ENCODE measurements around the gene MRPL55.

Gene MRPL55

DNA sequence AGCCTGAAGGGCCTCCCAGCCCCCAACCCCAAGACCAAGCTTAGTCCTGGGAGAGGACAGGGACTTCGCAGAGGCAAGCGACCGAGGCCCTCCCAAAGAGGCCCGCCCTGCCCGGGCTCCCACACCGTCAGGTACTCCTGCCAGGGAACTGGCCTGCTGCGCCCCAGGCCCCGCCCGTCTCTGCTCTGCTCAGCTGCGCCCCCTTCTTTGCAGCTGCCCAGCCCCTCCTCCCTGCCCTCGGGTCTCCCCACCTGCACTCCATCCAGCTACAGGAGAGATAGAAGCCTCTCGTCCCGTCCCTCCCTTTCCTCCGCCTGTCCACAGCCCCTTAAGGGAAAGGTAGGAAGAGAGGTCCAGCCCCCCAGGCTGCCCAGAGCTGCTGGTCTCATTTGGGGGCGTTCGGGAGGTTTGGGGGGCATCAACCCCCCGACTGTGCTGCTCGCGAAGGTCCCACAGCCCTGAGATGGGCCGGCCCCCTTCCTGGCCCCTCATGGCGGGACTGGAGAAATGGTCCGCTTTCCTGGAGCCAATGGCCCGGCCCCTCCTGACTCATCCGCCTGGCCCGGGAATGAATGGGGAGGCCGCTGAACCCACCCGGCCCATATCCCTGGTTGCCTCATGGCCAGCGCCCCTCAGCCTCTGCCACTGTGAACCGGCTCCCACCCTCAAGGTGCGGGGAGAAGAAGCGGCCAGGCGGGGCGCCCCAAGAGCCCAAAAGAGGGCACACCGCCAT is 48.5 kb downstream of the MRPL55 start:
- Histone ChIP-seq H3K27ac (ENCODE audit: low read depth, low read length) (no peak overlapping the region), H3K9ac (ENCODE audit: low read length) (no peak overlapping the region), H3K27me3 (ENCODE audit: control insufficient read depth in 1 of 2, insufficient read depth in 2 of 2, low read length in 2 of 2) (peaks cover 60 to 78% of the 10 kb centered on the region in 2 donors), H3K36me3 (ENCODE audit: insufficient read depth, low read length) (no peaks in the 10 kb centered on the region), H3K4me3 (ENCODE audit: low read depth in 1 of 2, low read length in 2 of 2) (no peak overlapping the region), H3K4me1 (ENCODE audit: insufficient read depth, low read length) (peaks cover 4% of the 10 kb centered on the region), H3K9me3 (ENCODE audit: low read length) (no peaks in the 10 kb centered on the region)

DNA sequence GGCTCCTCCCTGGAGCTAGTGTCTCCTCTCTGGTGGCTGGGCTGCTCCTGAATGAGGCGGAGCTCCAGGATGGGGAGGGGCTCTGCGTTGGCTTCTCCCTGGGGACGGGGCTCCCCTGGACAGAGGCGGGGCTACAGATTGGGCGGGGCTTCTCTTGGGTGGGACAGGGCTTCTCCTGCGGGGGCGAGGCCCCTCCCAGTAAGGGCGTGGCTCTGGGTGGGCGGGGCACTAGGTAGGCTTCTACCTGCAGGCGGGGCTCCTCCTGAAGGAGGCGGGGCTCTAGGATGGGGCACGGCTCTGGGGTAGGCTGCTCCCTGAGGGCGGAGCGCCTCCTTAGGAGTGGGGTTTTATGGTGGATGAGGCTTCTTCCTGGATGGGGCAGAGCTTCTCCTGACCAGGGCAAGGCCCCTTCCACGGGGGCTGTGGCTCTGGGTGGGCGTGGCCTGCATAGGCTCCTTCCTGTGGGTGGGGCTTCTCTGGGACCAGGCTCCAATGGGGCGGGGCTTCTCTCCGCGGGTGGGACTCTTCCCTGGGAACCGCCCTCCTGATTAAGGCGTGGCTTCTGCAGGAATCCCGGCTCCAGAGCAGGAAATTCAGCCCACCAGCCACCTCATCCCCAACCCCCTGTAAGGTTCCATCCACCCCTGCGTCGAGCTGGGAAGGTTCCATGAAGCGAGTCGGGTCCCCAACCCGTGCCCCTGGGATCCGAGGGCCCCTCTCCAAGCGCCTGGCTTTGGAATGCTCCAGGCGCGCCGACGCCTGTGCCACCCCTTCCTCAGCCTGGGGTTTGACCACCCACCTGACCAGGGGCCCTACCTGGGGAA is 49.3 kb downstream of the MRPL55 start:
- Histone ChIP-seq H3K9me3 (ENCODE audit: low read length) (no peaks in the 10 kb centered on the region), H3K4me1 (ENCODE audit: insufficient read depth, low read length) (peaks cover 4% of the 10 kb centered on the region), H3K9ac (ENCODE audit: low read length) (no peak overlapping the region), H3K27ac (ENCODE audit: low read depth, low read length) (no peak overlapping the region), H3K4me3 (ENCODE audit: low read depth in 1 of 2, low read length in 2 of 2) (no peak overlapping the region), H3K27me3 (ENCODE audit: control insufficient read depth in 1 of 2, insufficient read depth in 2 of 2, low read length in 2 of 2) (peaks cover 52 to 70% of the 10 kb centered on the region in 2 donors), H3K36me3 (ENCODE audit: insufficient read depth, low read length) (no peaks in the 10 kb centered on the region)

DNA sequence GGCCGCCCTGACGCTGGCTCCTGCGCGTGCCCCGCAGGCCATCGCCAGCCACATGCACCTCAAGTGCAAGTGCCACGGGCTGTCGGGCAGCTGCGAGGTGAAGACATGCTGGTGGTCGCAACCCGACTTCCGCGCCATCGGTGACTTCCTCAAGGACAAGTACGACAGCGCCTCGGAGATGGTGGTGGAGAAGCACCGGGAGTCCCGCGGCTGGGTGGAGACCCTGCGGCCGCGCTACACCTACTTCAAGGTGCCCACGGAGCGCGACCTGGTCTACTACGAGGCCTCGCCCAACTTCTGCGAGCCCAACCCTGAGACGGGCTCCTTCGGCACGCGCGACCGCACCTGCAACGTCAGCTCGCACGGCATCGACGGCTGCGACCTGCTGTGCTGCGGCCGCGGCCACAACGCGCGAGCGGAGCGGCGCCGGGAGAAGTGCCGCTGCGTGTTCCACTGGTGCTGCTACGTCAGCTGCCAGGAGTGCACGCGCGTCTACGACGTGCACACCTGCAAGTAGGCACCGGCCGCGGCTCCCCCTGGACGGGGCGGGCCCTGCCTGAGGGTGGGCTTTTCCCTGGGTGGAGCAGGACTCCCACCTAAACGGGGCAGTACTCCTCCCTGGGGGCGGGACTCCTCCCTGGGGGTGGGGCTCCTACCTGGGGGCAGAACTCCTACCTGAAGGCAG is 50.0 kb downstream of the MRPL55 start:
- no peaks in the 10 kb centered on the region for H3K9me3 ChIP-seq (ENCODE audit: low read length)
- no peak overlapping the region for H3K4me3 ChIP-seq (ENCODE audit: low read depth in 1 of 2, low read length in 2 of 2)
- H3K36me3 ChIP-seq (ENCODE audit: insufficient read depth, low read length), result no peaks in the 10 kb centered on the region
- H3K9ac ChIP-seq (ENCODE audit: low read length), result no peak overlapping the region
- H3K27me3 ChIP-seq (ENCODE audit: control insufficient read depth in 1 of 2, insufficient read depth in 2 of 2, low read length in 2 of 2), result peaks cover 51 to 63% of the 10 kb centered on the region in 2 donors
- H3K4me1 ChIP-seq (ENCODE audit: insufficient read depth, low read length), result peaks cover 4% of the 10 kb centered on the region
- H3K27ac ChIP-seq (ENCODE audit: low read depth, low read length), result no peak overlapping the region

DNA sequence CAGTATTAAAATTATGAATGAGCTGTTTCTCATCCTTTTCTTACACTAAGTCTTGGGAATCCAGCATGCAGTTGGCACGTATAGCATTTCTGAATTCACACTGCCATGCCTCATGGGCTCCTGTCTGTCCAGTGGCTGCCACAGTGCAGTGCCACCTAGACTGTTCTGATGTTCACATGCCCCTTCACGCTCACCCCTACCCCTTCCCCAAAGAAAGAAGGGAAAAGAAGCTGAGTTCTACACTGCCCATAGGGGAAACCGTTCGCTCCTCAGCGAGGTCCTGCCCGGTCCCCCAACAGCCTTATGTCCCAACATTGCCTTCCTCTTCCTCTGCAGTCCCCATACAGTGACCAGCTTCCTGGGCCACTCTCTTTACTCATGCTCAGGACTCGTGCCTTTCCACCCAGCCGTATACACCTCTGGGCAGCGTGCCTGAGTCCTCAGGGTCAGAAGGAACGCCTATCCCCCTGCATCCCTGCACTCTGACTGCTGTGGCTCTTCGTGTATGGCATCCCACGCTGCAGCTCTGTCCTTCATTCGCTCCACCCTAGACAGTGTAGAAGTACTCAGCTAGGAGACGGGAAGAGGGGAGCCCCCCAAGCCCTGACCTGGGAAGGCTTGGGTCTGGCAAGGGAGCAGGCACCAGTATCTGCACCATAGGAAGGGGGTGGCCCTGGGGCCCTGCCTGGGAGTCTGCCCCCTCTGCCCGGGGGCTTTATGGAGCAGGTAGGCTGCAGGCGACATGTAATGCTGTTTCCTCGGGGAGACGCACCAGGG is 50.7 kb downstream of the MRPL55 start:
- Histone ChIP-seq H3K27ac (ENCODE audit: low read depth, low read length) (no peak overlapping the region), H3K9me3 (ENCODE audit: low read length) (no peaks in the 10 kb centered on the region), H3K36me3 (ENCODE audit: insufficient read depth, low read length) (no peaks in the 10 kb centered on the region), H3K9ac (ENCODE audit: low read length) (no peak overlapping the region), H3K27me3 (ENCODE audit: control insufficient read depth in 1 of 2, insufficient read depth in 2 of 2, low read length in 2 of 2) (peaks cover 48 to 56% of the 10 kb centered on the region in 2 donors), H3K4me1 (ENCODE audit: insufficient read depth, low read length) (peaks cover 4% of the 10 kb centered on the region), H3K4me3 (ENCODE audit: low read depth in 1 of 2, low read length in 2 of 2) (no peak overlapping the region)

Data from muscle layer of colon (tissue), 2 donors.